DND-41 (cell line): Measurements from ENCODE around the gene GOLGA3.
A peak's percentile ranks its signal among the peaks of the same experiment; 100 is the strongest.

Source experiments
- ATAC-seq: fragments of 200-7000 bp; cut with Tn5 transposase; 3 replicates; pipeline ENCODE4 v1.9.1; 2021; ENCODE audit warnings: low read depth; ENCODE audit not compliant: insufficient read depth
- DNase-seq: peaks from one replicate; pipeline ENCODE4 v3.0.0-alpha.2; 2020
- H2AFZ ChIP-seq: 2 replicates; pipeline ENCODE4 v1.6.0; 2012; ENCODE audit warnings: low read depth, low read length
- H3K27ac ChIP-seq: 2 replicates; pipeline ENCODE4 v1.5.1; 2012; ENCODE audit warnings: low read length, inconsistent platforms
- H3K27me3 ChIP-seq: fragments of 200-600 bp; sonication (generic); 2 replicates; pipeline ENCODE4 v1.6.0; 2012; ENCODE audit warnings: low read length, mild to moderate bottlenecking, inconsistent platforms; ENCODE audit not compliant: insufficient read depth, poor library complexity
- H3K36me3 ChIP-seq: 2 replicates; pipeline ENCODE4 v1.5.1; 2012; ENCODE audit warnings: low read length, inconsistent platforms; ENCODE audit not compliant: insufficient read depth
- H3K4me1 ChIP-seq: 2 replicates; pipeline ENCODE4 v1.5.1; 2012; ENCODE audit warnings: mild to moderate bottlenecking, low read length; ENCODE audit not compliant: insufficient read depth
- H3K4me2 ChIP-seq: 2 replicates; pipeline ENCODE4 v1.6.0; 2012; ENCODE audit warnings: mild to moderate bottlenecking, moderate library complexity, low read length, inconsistent platforms; ENCODE audit not compliant: insufficient read depth
- H3K4me3 ChIP-seq, 2 experiments: fragments of 200-600 bp in 1 of 2; shearing (Covaris generic) in 1 of 2; 2 replicates each; pipeline ENCODE4 v1.5.1; 2012 to 2016; ENCODE audit warnings: inconsistent platforms in 2 of 2, low read length in 2 of 2, mild to moderate bottlenecking in 2 of 2, low read depth in 1 of 2, moderate library complexity in 1 of 2
- H3K79me2 ChIP-seq: 2 replicates; pipeline ENCODE4 v1.6.0; 2012; ENCODE audit warnings: low read length, inconsistent platforms; ENCODE audit not compliant: insufficient read depth
- H3K9ac ChIP-seq: 2 replicates; pipeline ENCODE4 v1.6.0; 2012; ENCODE audit warnings: low read depth, mild to moderate bottlenecking, inconsistent platforms, low read length, moderate library complexity
- H3K9me3 ChIP-seq: 2 replicates; pipeline ENCODE4 v1.5.1; 2012; ENCODE audit warnings: low read length, moderate library complexity, mild to moderate bottlenecking, inconsistent platforms; ENCODE audit not compliant: insufficient read depth, severe bottlenecking
- H4K20me1 ChIP-seq: 2 replicates; pipeline ENCODE4 v1.6.0; 2012; ENCODE audit warnings: low read length; ENCODE audit not compliant: insufficient read depth
- EZH2 ChIP-seq: IDR thresholded peaks from 3 replicates; pipeline ENCODE4 v1.6.1; 2012; ENCODE audit warnings: borderline replicate concordance, low read depth, mild to moderate bottlenecking, moderate library complexity, low read length, inconsistent platforms; ENCODE audit not compliant: severe bottlenecking
- TF ChIP-seq, protein P1 (sequence below): IDR thresholded peaks from 2 replicates; pipeline ENCODE4 v1.5.1; 2012; ENCODE audit warnings: borderline replicate concordance, low read length, moderate library complexity, mild to moderate bottlenecking; ENCODE audit not compliant: poor library complexity, severe bottlenecking; ENCODE audit errors: extremely low read depth

Gene GOLGA3

DNA sequence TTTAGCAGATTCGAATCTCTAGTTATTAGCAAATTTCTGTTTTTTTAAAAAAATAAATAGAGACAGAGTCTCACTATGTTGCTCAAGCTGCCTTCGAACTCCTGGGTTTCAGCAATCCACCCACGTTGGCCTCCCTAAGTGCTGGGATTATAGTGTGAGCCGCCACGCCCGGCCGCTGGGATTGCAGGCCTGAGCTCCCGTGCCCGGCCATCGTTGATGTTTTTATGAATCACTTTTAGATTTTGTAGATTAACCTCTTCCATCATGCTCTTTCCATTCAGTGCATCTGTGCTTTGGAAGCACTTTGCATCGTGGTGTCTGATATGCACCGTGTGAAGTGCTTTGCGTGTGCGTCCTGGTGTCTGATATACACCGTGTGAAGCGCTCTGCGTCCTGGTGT lies 97.1 kb downstream of the GOLGA3 start:
- H3K79me2 ChIP-seq, result peaks cover 7% of the 10 kb centered on the region
- DNase-seq, result no peak
- H3K9me3 ChIP-seq, result no peaks in the 10 kb centered on the region
- no peak for TF ChIP-seq EZH2
- TF ChIP-seq, protein P1, sequence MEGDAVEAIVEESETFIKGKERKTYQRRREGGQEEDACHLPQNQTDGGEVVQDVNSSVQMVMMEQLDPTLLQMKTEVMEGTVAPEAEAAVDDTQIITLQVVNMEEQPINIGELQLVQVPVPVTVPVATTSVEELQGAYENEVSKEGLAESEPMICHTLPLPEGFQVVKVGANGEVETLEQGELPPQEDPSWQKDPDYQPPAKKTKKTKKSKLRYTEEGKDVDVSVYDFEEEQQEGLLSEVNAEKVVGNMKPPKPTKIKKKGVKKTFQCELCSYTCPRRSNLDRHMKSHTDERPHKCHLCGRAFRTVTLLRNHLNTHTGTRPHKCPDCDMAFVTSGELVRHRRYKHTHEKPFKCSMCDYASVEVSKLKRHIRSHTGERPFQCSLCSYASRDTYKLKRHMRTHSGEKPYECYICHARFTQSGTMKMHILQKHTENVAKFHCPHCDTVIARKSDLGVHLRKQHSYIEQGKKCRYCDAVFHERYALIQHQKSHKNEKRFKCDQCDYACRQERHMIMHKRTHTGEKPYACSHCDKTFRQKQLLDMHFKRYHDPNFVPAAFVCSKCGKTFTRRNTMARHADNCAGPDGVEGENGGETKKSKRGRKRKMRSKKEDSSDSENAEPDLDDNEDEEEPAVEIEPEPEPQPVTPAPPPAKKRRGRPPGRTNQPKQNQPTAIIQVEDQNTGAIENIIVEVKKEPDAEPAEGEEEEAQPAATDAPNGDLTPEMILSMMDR, result no peak
- H3K9ac ChIP-seq, result no peak overlapping the region
- H3K4me2 ChIP-seq, result no peak overlapping the region
- H3K4me1 ChIP-seq, result no peaks in the 10 kb centered on the region
- no peak overlapping the region for H2AFZ ChIP-seq
- ATAC-seq, result no peak
- H3K27me3 ChIP-seq, result no peaks in the 10 kb centered on the region
- no peak overlapping the region for H3K4me3 ChIP-seq
- H3K27ac ChIP-seq, result no peak overlapping the region
- H4K20me1 ChIP-seq, result peaks cover 36% of the 10 kb centered on the region
- peaks cover 96% of the 10 kb centered on the region for H3K36me3 ChIP-seq

DNA sequence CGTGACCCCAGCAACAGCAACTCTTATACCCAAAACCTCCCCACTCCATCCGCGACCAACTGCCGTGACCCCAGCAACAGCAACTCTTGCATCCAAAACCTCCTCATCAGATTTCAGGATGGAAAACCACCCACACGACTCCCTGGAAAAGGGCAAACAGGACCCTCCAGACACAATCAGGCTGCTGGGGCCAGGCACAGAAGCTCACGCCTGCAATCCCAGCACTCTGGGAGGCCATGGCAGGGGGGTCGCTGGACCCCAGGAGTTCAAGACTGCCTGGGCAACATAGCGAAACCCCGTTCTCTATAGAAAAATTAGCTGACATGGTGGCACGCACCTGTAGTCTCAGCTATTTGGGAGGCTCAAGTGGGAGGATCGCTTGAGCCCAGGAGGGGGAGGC lies 98.3 kb downstream of the GOLGA3 start:
- Histone ChIP-seq H3K27me3 (no peaks in the 10 kb centered on the region), H3K4me2 (no peak overlapping the region), H3K4me1 (no peaks in the 10 kb centered on the region), H3K4me3 (no peak overlapping the region), H3K27ac (no peak overlapping the region), H3K9ac (no peak overlapping the region), H3K36me3 (peaks cover 96% of the 10 kb centered on the region), H3K79me2 (peaks cover 7% of the 10 kb centered on the region), H3K9me3 (no peaks in the 10 kb centered on the region), H2AFZ (no peak overlapping the region), H4K20me1 (peaks cover 33% of the 10 kb centered on the region)
- TF ChIP-seq, protein P1, result no peak
- TF ChIP-seq EZH2, result no peak
- peak; percentile 6; the same call in 1 of the 3 replicates for ATAC-seq
- no peak for DNase-seq

DNA sequence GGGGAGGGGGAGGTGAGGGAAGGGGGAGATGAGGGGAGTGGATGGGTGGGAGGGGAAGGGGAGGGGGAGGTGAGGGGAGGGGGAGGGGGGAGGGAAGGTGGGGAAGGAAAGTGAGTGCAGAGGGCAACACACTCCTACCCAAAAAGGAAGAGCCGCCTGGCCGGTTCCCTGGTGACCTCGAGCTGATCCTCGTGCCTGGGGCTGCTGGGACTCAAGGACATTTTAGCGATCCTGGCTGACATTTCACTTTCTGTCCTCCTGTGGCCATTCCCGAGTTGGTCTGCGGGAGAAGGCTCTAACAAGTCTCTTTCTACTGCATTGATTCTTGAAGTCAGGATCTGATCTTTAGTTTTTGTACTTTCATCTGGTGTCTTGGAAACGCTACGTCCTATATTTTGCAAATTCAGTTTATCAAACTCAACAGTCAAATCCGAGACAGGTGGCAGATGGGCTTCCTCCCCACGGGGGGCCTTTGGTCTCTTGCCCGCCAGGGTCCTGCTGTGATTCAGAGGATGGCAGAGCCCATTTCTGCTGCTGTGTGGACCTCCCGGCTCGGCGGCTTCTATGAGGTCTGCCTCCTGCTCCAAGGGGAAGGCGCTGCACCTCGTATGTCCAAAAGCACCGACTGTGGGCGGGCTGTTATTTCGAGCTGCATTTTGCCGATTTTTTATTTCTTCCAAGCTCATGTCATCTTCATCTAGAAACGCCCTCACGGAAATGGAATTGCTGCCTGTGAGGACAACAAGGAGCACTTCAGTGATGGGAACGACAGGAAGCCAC lies 98.9 kb downstream of the GOLGA3 start:
- DNase-seq (no peak), ATAC-seq (peak; percentile 31; the same call in 1 of the 3 replicates)
- Histone ChIP-seq H3K4me2 (no peak overlapping the region), H3K79me2 (peaks cover 7% of the 10 kb centered on the region), H3K9me3 (no peaks in the 10 kb centered on the region), H3K4me1 (no peaks in the 10 kb centered on the region), H3K9ac (no peak overlapping the region), H3K27ac (no peak overlapping the region), H2AFZ (no peak overlapping the region), H4K20me1 (peaks cover 37% of the 10 kb centered on the region), H3K4me3 (no peak overlapping the region), H3K27me3 (no peaks in the 10 kb centered on the region), H3K36me3 (peaks cover 96% of the 10 kb centered on the region)
- TF ChIP-seq, protein P1, result no peak
- no peak for TF ChIP-seq EZH2
